ENCODE measurements around the gene SMCR8. TPM values are rescaled to one million over a fixed set of nuclear protein-coding genes. Genes with fewer than 3 reads are reported as not detected.

The SMCR8 gene
- total and polyA plus RNA-seq, 9 of the 15 experiments (the other 6 are each of a cell fraction or from before 2014, with no cell fraction given), result 0.25 to 8.8 (median 4.9) TPM

DNA sequence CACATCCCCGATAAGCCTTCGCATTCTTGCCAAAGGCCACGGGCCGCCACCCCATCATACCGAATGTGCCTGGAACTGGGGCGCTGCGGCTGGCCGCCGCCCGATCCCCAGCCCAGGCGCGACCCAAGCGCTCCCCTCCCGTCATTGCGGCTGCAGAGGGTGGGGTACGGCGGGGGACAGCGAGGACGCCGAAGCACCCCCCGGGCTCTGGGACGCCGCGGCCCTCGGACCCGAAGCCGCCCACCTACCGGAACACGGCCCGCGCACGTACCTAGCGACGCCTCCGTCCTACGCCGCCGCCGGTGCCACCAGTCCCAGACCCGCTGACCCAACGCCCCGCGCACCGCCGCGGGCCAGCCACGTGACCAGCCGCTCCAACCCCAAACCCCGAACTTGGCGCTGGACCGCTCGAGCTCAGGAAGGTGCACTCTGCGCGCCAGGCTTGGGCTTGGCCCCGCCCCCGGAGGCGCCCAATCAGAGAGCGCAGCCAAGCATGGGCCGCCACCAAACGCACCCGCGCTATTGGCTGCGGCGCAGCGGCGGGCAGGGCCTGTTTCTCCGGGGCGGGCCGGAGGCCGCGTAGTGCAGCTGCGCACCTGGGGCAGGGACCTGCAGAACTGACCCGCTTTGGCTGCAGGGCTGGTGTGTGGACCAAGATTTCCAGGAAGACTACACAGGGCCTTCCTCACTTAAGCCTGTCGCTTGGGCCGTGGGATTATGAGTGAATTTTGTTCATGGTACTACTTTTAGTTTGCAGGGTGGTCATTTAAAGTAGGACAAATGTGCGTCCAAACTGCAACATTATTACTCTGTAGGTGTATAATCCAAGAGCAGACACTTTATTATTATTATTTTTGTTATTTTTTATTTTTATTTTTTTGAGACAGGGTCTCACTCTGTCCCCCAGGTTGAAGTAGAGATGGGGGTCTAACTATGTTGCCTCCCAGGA, 48.3 kb downstream of the SMCR8 start, which contains the start of gene SHMT1 (continued):
- TF ChIP-seq, protein P1, sequence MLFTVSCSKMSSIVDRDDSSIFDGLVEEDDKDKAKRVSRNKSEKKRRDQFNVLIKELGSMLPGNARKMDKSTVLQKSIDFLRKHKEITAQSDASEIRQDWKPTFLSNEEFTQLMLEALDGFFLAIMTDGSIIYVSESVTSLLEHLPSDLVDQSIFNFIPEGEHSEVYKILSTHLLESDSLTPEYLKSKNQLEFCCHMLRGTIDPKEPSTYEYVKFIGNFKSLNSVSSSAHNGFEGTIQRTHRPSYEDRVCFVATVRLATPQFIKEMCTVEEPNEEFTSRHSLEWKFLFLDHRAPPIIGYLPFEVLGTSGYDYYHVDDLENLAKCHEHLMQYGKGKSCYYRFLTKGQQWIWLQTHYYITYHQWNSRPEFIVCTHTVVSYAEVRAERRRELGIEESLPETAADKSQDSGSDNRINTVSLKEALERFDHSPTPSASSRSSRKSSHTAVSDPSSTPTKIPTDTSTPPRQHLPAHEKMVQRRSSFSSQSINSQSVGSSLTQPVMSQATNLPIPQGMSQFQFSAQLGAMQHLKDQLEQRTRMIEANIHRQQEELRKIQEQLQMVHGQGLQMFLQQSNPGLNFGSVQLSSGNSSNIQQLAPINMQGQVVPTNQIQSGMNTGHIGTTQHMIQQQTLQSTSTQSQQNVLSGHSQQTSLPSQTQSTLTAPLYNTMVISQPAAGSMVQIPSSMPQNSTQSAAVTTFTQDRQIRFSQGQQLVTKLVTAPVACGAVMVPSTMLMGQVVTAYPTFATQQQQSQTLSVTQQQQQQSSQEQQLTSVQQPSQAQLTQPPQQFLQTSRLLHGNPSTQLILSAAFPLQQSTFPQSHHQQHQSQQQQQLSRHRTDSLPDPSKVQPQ (CRISPR knock-in tag; IDR thresholded peaks at IDR 0.05; ENCODE audit: borderline replicate concordance), result no peak
- TF ChIP-seq CBFB (CRISPR knock-in tag; IDR thresholded peaks at IDR 0.05), result no peak
- no peak for TF ChIP-seq ZNF584 (CRISPR knock-in tag; IDR thresholded peaks at IDR 0.05; ENCODE audit: low read depth)
- TF ChIP-seq ZNF586 (CRISPR knock-in tag; conservative IDR thresholded peaks at IDR 0.05), result no peak
- TF ChIP-seq BHLHE40 (IDR thresholded peaks at IDR 0.05; ENCODE audit: low read length), result peak; percentile 47; the same call in 1 of the 2 replicates
- no peak for TF ChIP-seq NFRKB (IDR thresholded peaks at IDR 0.05; ENCODE audit: low read depth)
- TF ChIP-seq HMG20A (CRISPR knock-in tag; conservative IDR thresholded peaks at IDR 0.05), result no peak
- TF ChIP-seq FOS (IDR thresholded peaks at IDR 0.05; ENCODE audit: extremely low read depth, insufficient read length), result peak; percentile 47
- TF ChIP-seq, protein P2, sequence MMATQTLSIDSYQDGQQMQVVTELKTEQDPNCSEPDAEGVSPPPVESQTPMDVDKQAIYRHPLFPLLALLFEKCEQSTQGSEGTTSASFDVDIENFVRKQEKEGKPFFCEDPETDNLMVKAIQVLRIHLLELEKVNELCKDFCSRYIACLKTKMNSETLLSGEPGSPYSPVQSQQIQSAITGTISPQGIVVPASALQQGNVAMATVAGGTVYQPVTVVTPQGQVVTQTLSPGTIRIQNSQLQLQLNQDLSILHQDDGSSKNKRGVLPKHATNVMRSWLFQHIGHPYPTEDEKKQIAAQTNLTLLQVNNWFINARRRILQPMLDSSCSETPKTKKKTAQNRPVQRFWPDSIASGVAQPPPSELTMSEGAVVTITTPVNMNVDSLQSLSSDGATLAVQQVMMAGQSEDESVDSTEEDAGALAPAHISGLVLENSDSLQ (IDR thresholded peaks at IDR 0.05), result no peak
- TF ChIP-seq TAF15 (IDR thresholded peaks at IDR 0.05; ENCODE audit: low read depth, low read length), result no peak
- TF ChIP-seq ZSCAN32 (CRISPR knock-in tag; IDR thresholded peaks at IDR 0.05), result no peak
- TF ChIP-seq ZNF707 (CRISPR knock-in tag; conservative IDR thresholded peaks at IDR 0.05), result no peak
- no peak for TF ChIP-seq LEF1 (IDR thresholded peaks at IDR 0.05)
- TF ChIP-seq TOE1 (IDR thresholded peaks at IDR 0.05; ENCODE audit: borderline replicate concordance), result peak; percentile 76; the same call in 1 of the 2 replicates
- no peak for TF ChIP-seq TOE1 (CRISPR knock-in tag; IDR thresholded peaks at IDR 0.05; ENCODE audit: borderline replicate concordance, low read depth)
- no peak for TF ChIP-seq MCM2 (IDR thresholded peaks at IDR 0.05; ENCODE audit: low read depth)
- TF ChIP-seq, protein P3, sequence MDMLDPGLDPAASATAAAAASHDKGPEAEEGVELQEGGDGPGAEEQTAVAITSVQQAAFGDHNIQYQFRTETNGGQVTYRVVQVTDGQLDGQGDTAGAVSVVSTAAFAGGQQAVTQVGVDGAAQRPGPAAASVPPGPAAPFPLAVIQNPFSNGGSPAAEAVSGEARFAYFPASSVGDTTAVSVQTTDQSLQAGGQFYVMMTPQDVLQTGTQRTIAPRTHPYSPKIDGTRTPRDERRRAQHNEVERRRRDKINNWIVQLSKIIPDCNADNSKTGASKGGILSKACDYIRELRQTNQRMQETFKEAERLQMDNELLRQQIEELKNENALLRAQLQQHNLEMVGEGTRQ (CRISPR knock-in tag; IDR thresholded peaks at IDR 0.05), result peak; percentile 93

All from K562 (cell line).